GM21825 (cell line): Measurements from ENCODE around the gene CAPN15.
A peak's percentile ranks its signal among the peaks of the same experiment; 100 is the strongest.
"Not testable (repeated sequence)": the region's sequence is repeated elsewhere in the genome, so short reads cannot be mapped to it uniquely, and the experiment has no call there.

Experiments used
- ATAC-seq: cut with Tn5 transposase; IDR thresholded peaks from one replicate; pipeline ENCODE4 v1.9.1; 2021; ENCODE audit warnings: mild to moderate bottlenecking, moderate library complexity; ENCODE audit not compliant: unreplicated experiment

The CAPN15 gene

GRCh38 chr16:527015-527903 is at the start of gene CAPN15:
CAPN15 (plus strand) TSS chr16:527712; CDS start chr16:546839, 19,127 bp downstream.
- ATAC-seq = peak; percentile 59

- not testable (repeated sequence) for ATAC-seq
These were observed 49.2 kb upstream of the CAPN15 start for GRCh38 chr16:478287-478686.

GRCh38 chr16:482468-483185 is 44.9 kb upstream of the CAPN15 start:
- ATAC-seq = no peak

GRCh38 chr16:483341-484075 is 44.0 kb upstream of the CAPN15 start:
- no peak for ATAC-seq

GRCh38 chr16:489606-490005 is 37.9 kb upstream of the CAPN15 start:
- ATAC-seq = no peak

- no peak for ATAC-seq
These were observed 36.7 kb upstream of the CAPN15 start for GRCh38 chr16:490768-491167.

- no peak for ATAC-seq
These were observed 36.1 kb upstream of the CAPN15 start for GRCh38 chr16:491220-491919.

GRCh38 chr16:492211-492875 is 35.2 kb upstream of the CAPN15 start:
- ATAC-seq = no peak

GRCh38 chr16:494676-495075 is 32.8 kb upstream of the CAPN15 start:
- not testable (repeated sequence) for ATAC-seq

GRCh38 chr16:495127-495748 is 32.3 kb upstream of the CAPN15 start:
- no peak for ATAC-seq

GRCh38 chr16:496097-496886 is 31.2 kb upstream of the CAPN15 start:
- ATAC-seq = no peak

- ATAC-seq = no peak
These were observed 30.3 kb upstream of the CAPN15 start for GRCh38 chr16:497258-497657.

GRCh38 chr16:499924-500323 is 27.6 kb upstream of the CAPN15 start:
- no peak for ATAC-seq

- ATAC-seq = no peak
These were observed 26.8 kb upstream of the CAPN15 start for GRCh38 chr16:500709-501108.

GRCh38 chr16:502179-502943 is 25.2 kb upstream of the CAPN15 start:
- ATAC-seq = no peak

- ATAC-seq = no peak
These were observed 24.1 kb upstream of the CAPN15 start for GRCh38 chr16:503150-504071.
